Measurements from ENCODE around the gene C2CD4D.

- TF ChIP-seq EP300 (IDR thresholded peaks at IDR 0.05) (no peak), CTCF (IDR thresholded peaks at IDR 0.05) (no peak)
Measured at GRCh38 chr1:151849871-151850270, 10.3 kb upstream of the C2CD4D start.

Measured in tibial nerve (tissue), 4 donors.